Measurements from ENCODE around the gene SSH2.
"Not testable (repeated sequence)": the region's sequence is repeated elsewhere in the genome, so short reads cannot be mapped to it uniquely, and the experiment has no call there.

SSH2 gene

GRCh38 chr17:29669266-29669665, 260.8 kb downstream of the SSH2 start:
- H3K36me3 Mint-ChIP-seq = peaks cover 16% of the 10 kb centered on the region
- H3K4me1 Mint-ChIP-seq (ENCODE audit: low read depth) = peaks cover 33% of the 10 kb centered on the region
- no peaks in the 10 kb centered on the region for H3K9me3 Mint-ChIP-seq (ENCODE audit: low read depth)
- no peaks in the 10 kb centered on the region for H3K27me3 Mint-ChIP-seq
- no peak overlapping the region for H3K4me3 Mint-ChIP-seq
- no peak overlapping the region for H3K27ac Mint-ChIP-seq

- Mint-ChIP-seq H3K27ac (peak overlapping the region; percentile 69), H3K27me3 (no peaks in the 10 kb centered on the region), H3K4me3 (no peak overlapping the region), H3K36me3 (peaks cover 18% of the 10 kb centered on the region), H3K9me3 (ENCODE audit: low read depth) (no peaks in the 10 kb centered on the region), H3K4me1 (ENCODE audit: low read depth) (peaks cover 32% of the 10 kb centered on the region)
Measured at GRCh38 chr17:29667969-29668368, 262.1 kb downstream of the SSH2 start.

- Mint-ChIP-seq H3K4me3 (peak overlapping the region; percentile 57), H3K27me3 (no peaks in the 10 kb centered on the region), H3K4me1 (ENCODE audit: low read depth) (peaks cover 40% of the 10 kb centered on the region), H3K36me3 (peaks cover 18% of the 10 kb centered on the region), H3K27ac (peak overlapping the region; percentile 94), H3K9me3 (ENCODE audit: low read depth) (no peaks in the 10 kb centered on the region)
Measured at GRCh38 chr17:29665481-29665810, 264.6 kb downstream of the SSH2 start.

GRCh38 chr17:29664743-29665480, 265.1 kb downstream of the SSH2 start:
- Mint-ChIP-seq H3K27me3 (no peaks in the 10 kb centered on the region), H3K4me1 (ENCODE audit: low read depth) (peaks cover 42% of the 10 kb centered on the region), H3K36me3 (peaks cover 18% of the 10 kb centered on the region), H3K9me3 (ENCODE audit: low read depth) (no peaks in the 10 kb centered on the region), H3K4me3 (peak overlapping the region; percentile 57), H3K27ac (peak overlapping the region; percentile 94)

- H3K9me3 Mint-ChIP-seq (ENCODE audit: low read depth) = no peaks in the 10 kb centered on the region
Measured at GRCh38 chr17:29663155-29663554, 266.9 kb downstream of the SSH2 start.

GRCh38 chr17:29661213-29661612, 268.8 kb downstream of the SSH2 start:
- peaks cover 41% of the 10 kb centered on the region for H3K4me1 Mint-ChIP-seq (ENCODE audit: low read depth)
- peaks cover 15% of the 10 kb centered on the region for H3K36me3 Mint-ChIP-seq
- no peak overlapping the region for H3K4me3 Mint-ChIP-seq
- H3K27me3 Mint-ChIP-seq = no peaks in the 10 kb centered on the region
- peak overlapping the region; percentile 76 for H3K27ac Mint-ChIP-seq
- no peaks in the 10 kb centered on the region for H3K9me3 Mint-ChIP-seq (ENCODE audit: low read depth)

More at GRCh38 chr17:29663155-29663554, 266.9 kb downstream of the SSH2 start:
- peaks cover 18% of the 10 kb centered on the region for H3K36me3 Mint-ChIP-seq
- H3K27ac Mint-ChIP-seq = peak overlapping the region; percentile 82
- no peaks in the 10 kb centered on the region for H3K27me3 Mint-ChIP-seq
- peaks cover 52% of the 10 kb centered on the region for H3K4me1 Mint-ChIP-seq (ENCODE audit: low read depth)
- H3K4me3 Mint-ChIP-seq = no peak overlapping the region

GRCh38 chr17:29659155-29659554, 270.9 kb downstream of the SSH2 start:
- Mint-ChIP-seq H3K4me3 (peak overlapping the region; percentile 48), H3K27ac (peak overlapping the region; percentile 88), H3K4me1 (ENCODE audit: low read depth) (peaks cover 25% of the 10 kb centered on the region), H3K9me3 (ENCODE audit: low read depth) (no peaks in the 10 kb centered on the region), H3K27me3 (no peaks in the 10 kb centered on the region), H3K36me3 (peaks cover 18% of the 10 kb centered on the region)

- Mint-ChIP-seq H3K36me3 (peaks cover 11% of the 10 kb centered on the region), H3K9me3 (ENCODE audit: low read depth) (no peaks in the 10 kb centered on the region), H3K4me3 (no peak overlapping the region), H3K27me3 (no peaks in the 10 kb centered on the region), H3K27ac (peak overlapping the region; percentile 61), H3K4me1 (ENCODE audit: low read depth) (peaks cover 12% of the 10 kb centered on the region)
Measured at GRCh38 chr17:29655323-29655722, 274.7 kb downstream of the SSH2 start.

GRCh38 chr17:29653995-29654714, 275.9 kb downstream of the SSH2 start:
- Mint-ChIP-seq H3K27me3 (no peaks in the 10 kb centered on the region), H3K27ac (no peak overlapping the region), H3K9me3 (ENCODE audit: low read depth) (no peaks in the 10 kb centered on the region), H3K4me3 (no peak overlapping the region), H3K36me3 (peaks cover 11% of the 10 kb centered on the region), H3K4me1 (ENCODE audit: low read depth) (peaks cover 5% of the 10 kb centered on the region)

- no peaks in the 10 kb centered on the region for H3K9me3 Mint-ChIP-seq (ENCODE audit: low read depth)
- no peak overlapping the region for H3K4me3 Mint-ChIP-seq
- H3K4me1 Mint-ChIP-seq (ENCODE audit: low read depth) = no peaks in the 10 kb centered on the region
- no peaks in the 10 kb centered on the region for H3K27me3 Mint-ChIP-seq
- H3K36me3 Mint-ChIP-seq = peaks cover 11% of the 10 kb centered on the region
- peak overlapping the region; percentile 54 for H3K27ac Mint-ChIP-seq
Measured at GRCh38 chr17:29652976-29653375, 277.1 kb downstream of the SSH2 start.

GRCh38 chr17:29651913-29652312, 278.1 kb downstream of the SSH2 start:
- not testable (repeated sequence) for H3K4me3 Mint-ChIP-seq; H3K27ac Mint-ChIP-seq; H3K4me1 Mint-ChIP-seq (ENCODE audit: low read depth); H3K9me3 Mint-ChIP-seq (ENCODE audit: low read depth); H3K27me3 Mint-ChIP-seq
- H3K36me3 Mint-ChIP-seq = peaks cover 11% of the 10 kb centered on the region

GRCh38 chr17:29650396-29650795, 279.6 kb downstream of the SSH2 start:
- Mint-ChIP-seq H3K36me3 (peaks cover under 1% of the 10 kb centered on the region), H3K27ac (peak overlapping the region; percentile 16), H3K4me1 (ENCODE audit: low read depth) (peaks cover 2% of the 10 kb centered on the region), H3K27me3 (no peaks in the 10 kb centered on the region), H3K9me3 (ENCODE audit: low read depth) (no peaks in the 10 kb centered on the region), H3K4me3 (no peak overlapping the region)

GRCh38 chr17:29649359-29649758, 280.7 kb downstream of the SSH2 start:
- Mint-ChIP-seq H3K9me3 (ENCODE audit: low read depth) (no peaks in the 10 kb centered on the region), H3K4me3 (no peak overlapping the region), H3K4me1 (ENCODE audit: low read depth) (peaks cover 2% of the 10 kb centered on the region), H3K27me3 (no peaks in the 10 kb centered on the region), H3K36me3 (peaks cover 7% of the 10 kb centered on the region), H3K27ac (peak overlapping the region; percentile 58)

- Mint-ChIP-seq H3K36me3 (peaks cover 7% of the 10 kb centered on the region), H3K27ac (peak overlapping the region; percentile 58)
Measured at GRCh38 chr17:29648005-29648404, 282.0 kb downstream of the SSH2 start.

GRCh38 chr17:29645515-29646051, 284.4 kb downstream of the SSH2 start:
- peak overlapping the region; percentile 68 for H3K27ac Mint-ChIP-seq
- peaks cover 7% of the 10 kb centered on the region for H3K36me3 Mint-ChIP-seq
- no peaks in the 10 kb centered on the region for H3K9me3 Mint-ChIP-seq (ENCODE audit: low read depth)
- H3K4me3 Mint-ChIP-seq = no peak overlapping the region
- peaks cover 13% of the 10 kb centered on the region for H3K4me1 Mint-ChIP-seq (ENCODE audit: low read depth)
- H3K27me3 Mint-ChIP-seq = no peaks in the 10 kb centered on the region

More at GRCh38 chr17:29648005-29648404, 282.0 kb downstream of the SSH2 start:
- H3K27me3 Mint-ChIP-seq = no peaks in the 10 kb centered on the region
- H3K4me1 Mint-ChIP-seq (ENCODE audit: low read depth) = peaks cover 2% of the 10 kb centered on the region
- H3K9me3 Mint-ChIP-seq (ENCODE audit: low read depth) = no peaks in the 10 kb centered on the region
- no peak overlapping the region for H3K4me3 Mint-ChIP-seq
